HG03060 (cell line): ENCODE results near the gene CAMTA1.

Experiments used
- ATAC-seq: cut with Tn5 transposase; IDR thresholded peaks from one replicate; pipeline ENCODE4 v1.9.1; 2021; ENCODE audit warnings: low read depth, moderate number of reproducible peaks; ENCODE audit not compliant: unreplicated experiment

Gene CAMTA1

DNA sequence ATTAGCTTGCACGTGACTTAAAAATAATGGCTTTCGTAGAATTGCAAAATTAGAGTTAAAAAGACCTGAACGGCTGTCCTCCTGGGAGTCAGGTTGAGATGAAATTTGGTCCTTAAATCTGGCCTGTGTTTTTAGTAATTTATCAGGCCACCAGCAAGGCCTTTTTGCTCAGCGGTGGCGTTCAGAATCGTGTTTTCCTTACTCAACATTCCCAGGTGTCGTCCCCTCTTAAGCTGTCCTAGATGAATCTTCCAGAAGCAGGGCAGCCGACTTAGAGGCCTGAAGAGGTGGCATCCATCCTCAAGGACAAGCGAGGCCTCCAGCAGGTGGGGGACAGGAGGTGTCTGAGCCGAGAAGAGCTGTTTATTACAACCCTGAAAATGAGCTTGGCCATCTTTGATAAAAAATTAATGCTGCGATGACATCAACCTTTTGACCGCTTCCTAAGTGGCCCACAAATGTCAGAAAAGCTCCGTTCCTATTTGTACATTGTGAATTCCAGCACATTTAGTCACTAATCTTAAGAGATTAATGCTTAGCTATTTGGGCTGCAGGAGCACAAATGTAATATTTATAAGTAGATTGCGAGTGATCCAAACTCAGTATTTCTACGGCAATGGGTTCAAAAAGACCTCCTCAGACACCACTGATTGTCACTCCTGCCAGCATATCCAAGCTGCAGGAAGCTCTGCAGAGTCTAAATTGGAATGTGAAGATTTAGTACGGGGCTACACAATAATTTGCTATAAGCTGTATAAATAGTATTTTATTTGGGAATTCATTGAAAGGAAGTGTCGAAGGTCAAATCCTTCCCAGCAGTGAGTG, 641.7 kb downstream of the CAMTA1 start:
- no peak for ATAC-seq

DNA sequence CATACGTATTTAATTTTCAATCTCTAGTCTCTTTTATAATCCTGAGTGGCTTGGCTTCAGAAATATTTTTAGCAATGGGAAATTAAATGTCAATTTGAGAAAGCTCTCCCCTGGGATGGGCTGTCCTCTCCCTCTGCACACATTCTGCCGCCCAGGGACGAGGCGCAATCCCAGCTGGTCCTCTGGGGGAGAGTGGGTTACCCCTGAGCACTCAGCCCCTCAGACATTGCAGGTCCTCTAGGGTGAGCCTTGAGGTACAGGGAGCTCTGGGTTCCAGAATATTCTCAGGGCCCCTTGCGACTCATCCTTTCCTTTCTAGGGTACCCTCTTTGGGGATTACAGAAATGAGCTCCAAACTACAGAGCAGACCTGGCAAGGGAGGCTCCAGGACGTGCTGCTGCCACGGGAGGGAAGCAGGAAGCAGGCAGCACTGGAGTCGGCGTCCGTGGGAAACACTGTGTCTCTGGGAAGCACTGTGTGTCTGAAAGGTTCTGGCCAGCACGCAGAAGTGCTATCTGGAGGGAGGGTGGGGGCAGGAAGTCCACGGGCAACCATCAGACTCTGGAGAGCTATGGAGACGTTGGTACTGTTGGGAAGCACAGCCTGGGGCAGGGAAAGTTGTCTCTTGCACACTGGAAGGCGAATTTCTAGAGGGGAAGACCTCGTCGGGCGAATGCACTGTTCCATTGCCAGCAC, 642.5 kb downstream of the CAMTA1 start:
- no peak for ATAC-seq

DNA sequence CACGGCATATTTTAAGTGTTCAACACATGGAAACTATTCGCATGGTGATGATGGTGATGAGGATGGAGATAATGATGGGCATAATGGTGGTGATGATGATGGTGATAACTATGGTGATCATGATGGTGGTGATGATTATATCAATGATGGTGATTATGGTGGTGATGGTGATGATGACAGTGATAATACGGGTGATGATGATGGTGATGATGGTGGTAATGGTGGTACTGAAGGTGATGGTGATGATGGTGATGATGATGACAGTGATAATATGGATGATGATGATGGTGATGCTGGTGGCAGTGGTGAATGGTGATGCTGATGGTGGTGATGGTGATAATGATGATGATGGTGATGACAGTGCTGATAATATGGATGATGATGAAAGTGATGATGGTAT, 644.0 kb downstream of the CAMTA1 start:
- ATAC-seq, result no peak

DNA sequence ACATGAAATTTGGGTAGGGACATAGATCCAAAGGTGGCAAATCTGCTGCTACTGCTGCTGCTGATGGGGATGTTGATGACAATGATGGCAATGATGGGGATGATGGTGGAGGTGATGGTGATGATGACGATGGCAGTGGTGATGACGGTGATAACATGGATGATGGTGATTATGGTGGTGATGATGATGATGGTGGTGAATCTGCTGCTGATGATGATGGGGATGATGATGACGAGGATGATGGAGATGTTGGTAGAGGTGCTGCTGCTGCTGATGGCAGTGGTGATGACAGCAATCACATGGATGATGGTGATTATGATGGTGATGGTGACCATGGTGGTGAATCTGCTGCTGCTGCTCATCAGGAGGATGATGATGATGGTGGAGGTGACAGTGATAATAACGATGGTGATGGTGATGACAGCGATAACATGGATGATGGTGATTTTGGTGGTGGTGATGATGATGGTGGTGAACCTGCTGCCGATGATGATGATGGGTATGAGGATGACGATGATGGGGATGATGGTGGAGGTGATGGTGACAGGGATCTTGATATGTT, 644.9 kb downstream of the CAMTA1 start:
- ATAC-seq, result no peak

DNA sequence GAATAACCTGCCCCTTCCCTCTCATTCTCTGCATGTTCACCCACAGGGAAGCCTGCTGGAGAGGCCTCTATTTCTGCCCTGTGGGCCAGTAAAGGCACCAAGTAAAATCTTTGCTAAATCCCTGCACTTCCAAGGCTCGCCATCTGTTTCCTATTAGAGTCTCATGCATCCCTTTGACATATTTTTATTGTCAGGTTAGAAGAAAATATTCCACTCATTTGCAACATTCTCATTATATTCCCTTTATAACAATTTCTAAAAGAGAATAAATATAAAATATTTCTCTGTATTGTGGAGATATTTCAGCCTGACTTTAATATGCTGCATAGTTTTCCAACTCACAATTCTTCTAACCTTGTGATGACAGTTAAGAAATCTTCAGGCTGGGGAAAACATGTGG, 645.4 kb downstream of the CAMTA1 start:
- no peak for ATAC-seq

DNA sequence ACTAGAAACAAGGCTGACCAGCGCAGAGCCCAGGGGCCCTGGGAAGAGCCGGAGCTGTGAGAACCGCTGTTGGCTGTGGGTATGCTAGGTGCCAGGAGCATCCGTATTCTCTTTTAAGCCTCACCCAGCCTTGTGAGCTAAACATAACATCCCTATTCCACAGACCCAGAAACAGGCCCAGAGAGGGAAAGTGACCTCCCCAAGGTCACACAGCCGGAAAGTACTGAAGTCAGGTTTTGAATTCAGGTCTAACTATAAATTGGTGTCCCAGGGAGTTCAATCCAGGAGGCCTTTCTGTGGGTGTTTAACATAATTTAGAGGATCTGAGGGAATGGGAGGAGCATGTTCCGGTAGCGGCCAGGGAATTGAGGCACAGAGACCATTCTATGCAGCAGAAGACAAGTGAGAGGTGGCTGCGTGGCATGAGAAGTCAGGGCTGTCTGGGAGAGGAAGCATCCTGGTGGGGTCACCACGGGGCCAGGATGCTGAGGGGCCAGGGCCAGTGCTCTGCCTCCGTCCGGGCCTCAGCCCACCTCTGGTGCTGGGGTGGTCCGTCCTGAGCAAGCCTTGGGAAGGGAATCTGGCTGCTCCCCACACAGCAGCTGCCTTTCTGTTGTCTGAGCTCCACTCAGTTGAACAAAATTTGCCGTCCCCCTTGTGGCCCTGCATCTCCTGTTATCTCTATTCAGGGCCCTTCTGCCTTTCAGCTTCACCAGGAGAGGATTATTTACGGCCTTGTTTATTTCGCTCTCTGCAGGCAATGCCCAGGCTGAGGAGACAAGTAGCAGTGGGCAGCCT, 647.0 kb downstream of the CAMTA1 start:
- no peak for ATAC-seq

DNA sequence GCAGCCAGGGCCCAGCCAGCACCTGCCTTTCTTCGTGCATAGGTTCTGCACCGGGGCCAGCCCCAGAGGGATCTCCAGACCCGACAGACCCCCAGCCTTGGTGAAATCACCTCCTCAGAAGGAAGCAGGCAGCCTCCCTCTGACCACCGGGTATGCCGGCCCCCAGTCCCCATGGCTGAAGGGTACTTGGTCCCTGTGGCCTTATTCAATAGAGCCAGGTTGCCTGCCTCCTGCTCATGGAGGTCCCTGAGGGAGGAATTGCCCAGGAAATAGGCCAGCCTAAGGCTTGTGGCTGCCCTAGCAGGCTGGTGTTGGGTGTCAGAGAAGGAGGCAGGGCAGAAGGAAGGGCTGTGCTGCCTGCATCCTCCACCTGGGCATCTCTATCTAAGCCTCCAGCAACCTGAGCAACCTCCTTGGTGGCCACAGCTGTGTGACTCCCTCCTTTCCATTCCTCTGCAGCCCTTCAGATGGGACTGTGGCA, 647.7 kb downstream of the CAMTA1 start:
- ATAC-seq, result no peak

DNA sequence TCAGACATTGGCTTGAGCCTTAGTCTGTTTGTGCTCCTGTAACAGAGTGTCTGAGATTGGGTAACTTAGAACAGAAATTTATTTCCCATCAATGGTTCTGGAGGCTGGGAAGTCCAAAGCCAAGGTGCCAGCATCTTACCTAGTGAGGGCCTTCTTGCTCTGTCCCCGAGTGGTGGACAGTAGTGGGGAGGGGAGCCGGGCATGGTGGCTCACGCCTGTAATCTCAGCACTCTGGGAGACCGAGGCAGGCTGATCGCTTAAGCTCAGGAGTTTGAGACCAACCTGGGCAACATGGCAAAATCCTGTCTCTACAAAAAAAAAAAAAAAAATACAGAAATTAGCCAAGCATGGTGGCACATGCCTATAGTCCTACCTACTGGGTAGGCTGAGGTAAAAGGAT, 649.3 kb downstream of the CAMTA1 start:
- no peak for ATAC-seq

DNA sequence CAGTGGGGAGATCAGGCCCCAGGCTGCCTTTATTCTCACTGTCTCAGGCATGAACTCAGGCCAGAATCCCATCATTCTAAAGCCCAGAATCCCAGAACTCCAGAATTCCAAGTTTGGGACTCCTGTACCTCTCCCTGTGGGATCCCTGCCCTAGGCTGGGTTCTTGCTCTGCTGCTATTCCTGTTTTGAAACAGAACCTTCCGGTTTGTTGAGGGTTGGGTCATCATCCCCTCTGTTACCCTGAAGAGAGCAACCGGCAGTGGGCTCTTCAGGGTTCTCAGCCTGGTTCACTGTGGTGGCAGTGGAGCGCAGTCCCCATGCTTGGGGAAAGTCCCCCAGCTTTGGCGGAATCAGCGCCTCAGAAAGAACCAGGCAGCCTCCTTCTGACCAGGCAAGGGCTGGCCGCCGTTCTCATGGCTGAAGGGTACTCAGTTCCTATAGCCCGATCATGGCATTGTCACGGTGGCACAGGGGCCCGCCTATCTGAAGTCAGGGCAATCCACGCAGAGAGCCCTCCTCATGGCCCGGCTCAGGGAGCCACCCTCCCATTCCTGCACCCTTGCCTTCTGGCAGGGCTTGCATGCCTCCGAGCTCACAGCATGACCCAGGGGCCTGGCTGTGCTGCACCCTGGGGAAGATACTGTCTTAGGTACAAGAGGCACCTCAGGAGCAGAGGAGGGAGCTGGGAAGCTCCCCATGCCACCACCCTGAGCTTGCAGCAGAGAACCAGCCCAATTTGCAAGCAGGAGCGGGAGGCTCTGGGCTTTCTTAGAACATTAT, 650.2 kb downstream of the CAMTA1 start:
- ATAC-seq, result no peak

DNA sequence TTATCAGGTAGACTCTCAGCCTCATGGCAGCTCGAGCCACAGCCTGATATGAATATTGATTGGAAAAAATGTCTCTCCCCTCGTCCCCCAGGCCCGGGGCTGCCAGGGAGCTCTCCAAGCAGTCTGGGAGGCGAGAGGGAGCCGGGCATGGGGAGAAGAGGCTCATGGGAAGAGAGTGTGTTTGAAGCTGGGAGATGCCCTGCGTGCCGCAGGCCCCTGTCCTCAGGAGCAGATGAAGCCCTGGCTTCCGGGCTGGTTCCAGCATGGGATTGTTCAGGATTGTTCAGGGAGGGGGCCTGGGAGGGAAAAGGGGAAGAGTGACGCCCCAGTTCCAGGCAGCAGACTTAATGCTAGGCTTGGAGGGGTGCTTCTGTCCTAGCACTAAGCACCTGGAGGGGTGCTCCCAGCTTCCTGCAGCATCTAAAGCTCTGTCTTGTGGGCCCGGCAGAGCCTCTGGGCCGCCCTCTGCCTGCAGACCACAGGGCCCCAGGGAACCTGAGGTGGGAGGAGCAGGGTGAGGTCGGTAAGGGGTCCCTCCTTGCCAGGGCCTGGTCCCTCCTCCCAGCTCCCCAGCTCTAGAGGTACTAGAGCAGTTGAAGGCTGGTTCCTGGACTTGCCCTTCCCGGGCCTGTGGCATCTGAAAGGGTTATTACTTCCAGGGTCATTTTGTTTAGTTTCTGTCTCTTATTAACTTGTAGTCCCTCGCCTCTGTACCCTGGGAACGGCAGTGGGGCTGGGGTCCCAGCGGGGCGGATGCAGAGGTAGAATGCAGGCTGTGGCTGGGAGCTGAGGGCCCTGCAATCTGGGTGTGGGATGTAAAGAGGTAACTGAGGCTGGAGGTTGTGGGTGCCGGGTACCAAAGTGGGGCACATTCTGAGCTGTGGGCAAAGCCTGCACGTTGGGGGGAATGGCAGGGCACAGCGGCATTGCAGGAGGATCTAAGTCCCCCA, 651.1 kb downstream of the CAMTA1 start:
- no peak for ATAC-seq

DNA sequence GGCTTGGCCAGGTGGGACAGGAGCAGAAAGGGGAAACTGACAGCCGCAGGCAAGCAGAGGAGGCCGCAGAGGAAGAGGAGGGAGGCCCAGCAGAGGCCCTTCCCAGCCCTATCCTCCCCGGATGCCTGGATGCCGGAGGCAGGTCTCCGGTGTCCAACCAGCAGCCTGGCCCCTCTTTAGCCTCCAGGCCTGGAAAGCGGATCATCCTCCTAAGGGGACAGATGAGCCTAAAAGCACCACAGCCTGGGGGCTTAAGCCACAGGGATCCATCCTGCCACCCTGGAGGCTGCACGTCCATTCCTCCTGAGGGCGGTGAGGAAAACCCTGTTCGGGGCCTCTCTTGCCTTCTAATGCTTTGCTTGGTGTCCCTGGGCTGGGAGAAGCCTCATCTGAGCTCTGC, 651.8 kb downstream of the CAMTA1 start:
- no peak for ATAC-seq

DNA sequence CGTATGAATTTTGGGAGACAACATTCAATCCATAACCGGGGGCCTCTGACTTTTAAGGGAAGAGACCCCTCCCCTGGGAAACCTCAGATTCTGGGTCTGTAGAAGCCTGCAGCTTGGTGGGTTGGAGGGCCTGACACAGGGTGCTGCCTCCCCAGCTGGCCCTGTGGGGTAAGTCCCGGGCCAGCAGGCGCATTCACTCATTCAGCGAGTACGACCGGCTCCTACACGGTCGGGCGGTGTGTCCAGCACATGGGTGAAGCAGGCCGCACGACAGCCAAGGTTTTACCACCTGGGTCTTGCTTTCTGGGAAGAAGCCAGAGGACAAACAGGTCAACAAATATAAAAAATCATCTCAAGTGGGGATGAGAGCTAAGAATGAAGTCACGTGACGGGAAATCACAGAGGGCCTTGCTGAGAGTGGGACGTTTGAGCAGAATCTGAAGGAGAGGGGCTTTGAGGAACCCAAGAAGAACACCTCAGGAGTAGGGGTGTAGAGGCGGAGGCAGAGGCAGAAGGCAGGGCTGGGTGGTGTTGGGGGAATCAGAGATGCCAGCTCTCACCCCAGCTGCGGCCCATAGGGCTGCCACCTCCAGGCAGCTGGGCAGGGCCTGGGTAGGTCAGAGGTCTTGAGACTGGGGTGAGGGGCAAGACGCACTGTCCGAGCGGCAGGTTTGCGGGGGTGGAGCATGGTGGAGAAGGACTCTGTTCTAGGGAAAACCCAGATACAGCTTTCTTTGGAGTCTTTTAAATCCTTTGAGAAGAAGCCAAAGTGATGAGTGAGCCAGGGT, 652.5 kb downstream of the CAMTA1 start:
- ATAC-seq, result no peak

DNA sequence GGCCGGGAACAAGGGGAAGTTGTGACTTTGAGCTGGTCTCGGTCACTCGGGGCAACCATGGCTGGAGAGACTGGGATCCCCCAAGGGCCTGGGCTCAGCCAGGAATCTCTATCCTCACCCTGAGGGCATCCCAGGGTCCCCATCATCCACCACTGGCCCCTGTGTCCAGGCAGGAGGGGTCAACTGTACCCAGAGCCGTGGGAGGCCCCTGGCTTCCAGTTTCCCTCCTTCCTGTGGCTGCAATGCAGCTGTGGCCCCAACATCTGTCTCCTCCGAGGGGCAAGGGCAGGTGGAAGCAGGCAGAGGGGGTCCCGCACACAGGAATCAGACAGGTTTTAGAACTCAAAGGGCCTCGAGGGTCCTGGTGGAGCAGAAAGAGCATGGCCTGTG, 653.1 kb downstream of the CAMTA1 start:
- ATAC-seq, result no peak

DNA sequence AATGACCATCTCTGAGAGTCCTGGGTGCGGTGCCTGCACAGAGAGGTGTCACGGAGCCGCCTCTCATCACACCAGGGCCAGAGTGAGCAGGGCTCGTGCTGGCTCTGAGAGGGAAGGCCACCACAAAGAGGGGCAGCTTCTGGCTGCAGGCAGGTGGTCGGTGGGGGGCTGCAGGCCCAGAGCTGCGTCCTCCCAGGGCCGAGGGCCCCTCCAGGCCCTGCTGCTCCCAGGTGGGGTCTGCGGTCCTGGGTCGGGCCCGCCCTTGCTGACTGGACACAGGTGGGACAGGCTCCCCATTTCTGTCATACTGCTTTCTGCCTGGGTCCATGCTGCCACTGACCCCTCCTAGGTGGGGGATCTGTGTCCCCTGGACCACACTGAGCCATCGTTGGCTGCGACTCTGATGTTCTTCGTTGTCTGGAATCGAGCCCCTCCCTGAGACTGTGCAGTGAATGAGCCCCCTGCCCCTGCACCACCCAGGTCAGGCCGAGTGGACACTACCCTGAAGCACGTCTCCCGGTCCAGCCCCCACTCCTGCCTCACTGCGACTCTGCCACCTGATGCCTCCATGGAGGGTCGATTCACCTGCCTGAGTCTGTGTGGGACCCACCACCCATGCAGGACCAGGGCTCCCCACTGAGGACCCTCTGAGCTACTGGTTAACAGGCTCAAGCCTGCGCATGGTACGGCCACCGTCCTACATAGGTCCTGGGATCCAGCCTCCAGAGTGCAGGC, 653.8 kb downstream of the CAMTA1 start:
- no peak for ATAC-seq

DNA sequence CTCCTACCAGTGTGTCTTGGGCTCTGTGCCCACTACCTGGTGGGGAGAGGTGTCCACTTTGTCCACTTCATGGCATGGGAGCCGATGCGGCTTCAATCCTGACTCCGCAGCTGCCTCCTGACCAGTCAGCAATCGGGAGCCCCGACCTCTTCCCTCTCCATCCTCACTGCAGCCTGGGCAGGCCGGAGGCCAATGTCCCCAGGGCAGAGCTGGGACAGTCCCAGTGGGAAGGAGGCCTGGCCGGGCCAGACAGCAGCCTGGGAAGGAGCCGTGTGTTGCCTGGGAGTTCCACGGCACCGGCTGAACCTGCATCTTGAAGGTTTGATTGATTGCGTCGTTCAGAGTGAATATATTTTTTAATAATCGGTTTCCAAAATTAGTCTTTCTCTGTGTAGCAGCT, 654.9 kb downstream of the CAMTA1 start:
- ATAC-seq, result no peak

DNA sequence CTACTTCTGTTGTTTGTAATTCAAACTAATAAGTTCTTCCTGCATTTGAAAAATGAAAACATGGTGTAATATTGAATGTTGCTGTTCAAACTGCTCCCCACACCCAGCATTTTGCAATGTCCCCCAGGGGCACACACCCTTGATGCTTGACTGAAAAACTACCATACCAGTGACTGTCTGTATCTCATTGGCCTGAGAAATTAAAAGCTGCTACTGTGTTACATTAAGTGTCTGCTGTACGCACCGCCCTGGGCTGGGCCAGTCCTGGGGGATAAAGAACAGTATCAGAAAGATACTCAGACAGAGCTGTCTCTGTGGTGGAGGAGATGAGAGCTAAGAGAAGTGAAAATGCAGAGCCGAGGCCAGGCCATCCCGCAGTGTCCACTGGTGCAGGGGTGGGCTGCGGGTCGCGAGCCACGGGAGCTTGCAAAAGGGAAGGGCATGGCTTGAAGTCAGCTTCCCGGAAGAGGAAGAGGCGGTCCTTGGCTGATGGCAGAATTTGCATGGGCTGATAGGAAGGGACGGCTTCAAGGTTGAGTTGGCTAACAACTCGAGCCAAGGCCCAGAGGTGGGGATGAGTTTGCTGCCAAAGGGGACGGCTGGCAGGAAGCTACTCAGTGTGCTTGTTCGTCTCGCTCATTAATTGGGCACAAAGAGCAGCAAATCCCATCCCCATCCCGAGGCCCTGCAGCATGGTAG, 656.0 kb downstream of the CAMTA1 start:
- ATAC-seq, result no peak

DNA sequence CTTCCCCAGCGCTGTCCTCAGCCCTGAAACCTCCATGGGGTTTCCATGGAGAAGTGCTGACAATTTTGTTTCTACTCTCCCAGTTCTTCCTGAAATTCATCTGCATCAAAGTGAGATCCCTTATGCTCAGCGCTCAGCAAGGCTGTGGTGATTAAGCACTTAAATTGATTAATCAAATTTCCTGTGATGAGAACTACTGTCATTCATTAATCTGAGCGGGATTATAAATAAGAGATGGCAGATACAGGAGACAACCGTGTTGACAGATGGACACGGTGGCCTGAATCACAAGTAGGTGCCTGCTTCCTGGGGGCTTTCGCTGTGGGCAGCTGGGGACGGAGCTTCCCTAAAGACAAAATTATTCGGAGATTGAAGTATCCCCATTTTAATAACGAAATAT, 656.8 kb downstream of the CAMTA1 start:
- no peak for ATAC-seq
